ENCODE measurements around the gene CFTR.

The CFTR gene

GRCh38 chr7:117590191-117590590 is 110.4 kb downstream of the CFTR start:
- H3K4me1 ChIP-seq (ENCODE audit: control insufficient read depth in 1 of 2, insufficient read depth in 2 of 2, low read length in 2 of 2), result no peaks in the 10 kb centered on the region
- H3K27me3 ChIP-seq (ENCODE audit: low read depth, low read length), result no peaks in the 10 kb centered on the region
- no peaks in the 10 kb centered on the region for H3K36me3 ChIP-seq (ENCODE audit: control insufficient read depth in 1 of 2, insufficient read depth in 2 of 2, low read length in 2 of 2)
- no peaks in the 10 kb centered on the region for H3K9me3 ChIP-seq (ENCODE audit: control insufficient read depth in 1 of 2, low read length in 2 of 2)
- H3K4me3 ChIP-seq (ENCODE audit: low read depth in 1 of 2, low read length in 2 of 2), result no peak overlapping the region
- H3K27ac ChIP-seq (ENCODE audit: low read length), result no peak overlapping the region

DNA sequence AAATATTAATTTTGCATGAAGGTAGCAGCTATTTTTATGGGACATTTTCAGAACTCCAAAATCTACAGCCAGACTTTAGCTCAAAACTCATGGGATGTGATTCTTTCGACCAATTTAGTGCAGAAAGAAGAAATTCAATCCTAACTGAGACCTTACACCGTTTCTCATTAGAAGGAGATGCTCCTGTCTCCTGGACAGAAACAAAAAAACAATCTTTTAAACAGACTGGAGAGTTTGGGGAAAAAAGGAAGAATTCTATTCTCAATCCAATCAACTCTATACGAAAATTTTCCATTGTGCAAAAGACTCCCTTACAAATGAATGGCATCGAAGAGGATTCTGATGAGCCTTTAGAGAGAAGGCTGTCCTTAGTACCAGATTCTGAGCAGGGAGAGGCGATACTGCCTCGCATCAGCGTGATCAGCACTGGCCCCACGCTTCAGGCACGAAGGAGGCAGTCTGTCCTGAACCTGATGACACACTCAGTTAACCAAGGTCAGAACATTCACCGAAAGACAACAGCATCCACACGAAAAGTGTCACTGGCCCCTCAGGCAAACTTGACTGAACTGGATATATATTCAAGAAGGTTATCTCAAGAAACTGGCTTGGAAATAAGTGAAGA is 112.3 kb downstream of the CFTR start:
- H3K4me3 ChIP-seq (ENCODE audit: low read depth in 1 of 2, low read length in 2 of 2), result no peak overlapping the region
- H3K4me1 ChIP-seq (ENCODE audit: control insufficient read depth in 1 of 2, insufficient read depth in 2 of 2, low read length in 2 of 2), result no peaks in the 10 kb centered on the region
- H3K27me3 ChIP-seq (ENCODE audit: low read depth, low read length), result no peaks in the 10 kb centered on the region
- H3K36me3 ChIP-seq (ENCODE audit: control insufficient read depth in 1 of 2, insufficient read depth in 2 of 2, low read length in 2 of 2), result no peaks in the 10 kb centered on the region
- H3K27ac ChIP-seq (ENCODE audit: low read length), result no peak overlapping the region
- no peaks in the 10 kb centered on the region for H3K9me3 ChIP-seq (ENCODE audit: control insufficient read depth in 1 of 2, low read length in 2 of 2)

DNA sequence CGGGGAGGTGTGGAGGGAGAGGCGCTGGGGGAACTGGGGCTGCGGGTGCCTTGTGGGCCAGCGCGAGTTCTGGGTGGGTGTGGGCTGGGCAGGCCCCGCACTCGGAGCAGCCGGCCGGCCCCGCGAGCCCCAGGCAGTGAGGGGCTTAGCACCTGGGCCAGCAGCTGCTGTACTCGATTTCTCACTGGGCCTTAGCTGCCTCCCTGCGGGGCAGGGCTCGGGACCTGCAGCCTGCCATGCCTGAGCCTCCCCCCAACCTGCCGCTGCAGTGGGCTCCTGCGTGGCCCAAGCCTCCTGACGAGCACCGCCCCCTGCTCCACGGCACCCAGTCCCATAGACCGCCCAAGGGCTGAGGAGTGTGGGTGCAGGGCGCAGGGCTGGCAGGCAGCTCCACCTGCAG is 116.3 kb downstream of the CFTR start:
- H3K27me3 ChIP-seq (ENCODE audit: low read depth, low read length), result no peaks in the 10 kb centered on the region
- H3K4me3 ChIP-seq (ENCODE audit: low read depth in 1 of 2, low read length in 2 of 2), result no peak overlapping the region
- H3K4me1 ChIP-seq (ENCODE audit: control insufficient read depth in 1 of 2, insufficient read depth in 2 of 2, low read length in 2 of 2), result no peaks in the 10 kb centered on the region
- no peak overlapping the region for H3K27ac ChIP-seq (ENCODE audit: low read length)
- H3K9me3 ChIP-seq (ENCODE audit: control insufficient read depth in 1 of 2, low read length in 2 of 2), result no peaks in the 10 kb centered on the region
- no peaks in the 10 kb centered on the region for H3K36me3 ChIP-seq (ENCODE audit: control insufficient read depth in 1 of 2, insufficient read depth in 2 of 2, low read length in 2 of 2)

DNA sequence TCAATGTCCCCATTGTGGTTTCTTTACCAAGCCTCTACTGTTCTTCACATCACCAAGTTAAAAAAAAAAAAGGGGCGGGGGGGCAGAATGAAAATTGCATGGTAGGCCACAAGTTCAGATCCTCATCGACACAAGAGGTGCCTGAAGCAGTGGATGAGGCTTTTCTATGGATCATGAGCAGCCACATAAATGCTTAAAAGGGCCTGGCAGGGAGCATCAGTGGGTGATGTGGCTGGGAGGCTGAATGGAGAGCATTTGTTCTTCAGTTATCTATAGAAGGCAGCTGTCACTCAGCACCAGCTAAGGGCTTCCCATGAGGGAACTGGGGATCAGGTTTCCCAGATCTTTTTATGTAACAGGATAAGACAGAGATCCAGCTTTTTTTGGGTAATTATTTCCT is 117.9 kb downstream of the CFTR start:
- H3K9me3 ChIP-seq (ENCODE audit: control insufficient read depth in 1 of 2, low read length in 2 of 2), result no peaks in the 10 kb centered on the region
- H3K4me1 ChIP-seq (ENCODE audit: control insufficient read depth in 1 of 2, insufficient read depth in 2 of 2, low read length in 2 of 2), result no peaks in the 10 kb centered on the region
- no peak overlapping the region for H3K27ac ChIP-seq (ENCODE audit: low read length)
- no peaks in the 10 kb centered on the region for H3K27me3 ChIP-seq (ENCODE audit: low read depth, low read length)
- H3K36me3 ChIP-seq (ENCODE audit: control insufficient read depth in 1 of 2, insufficient read depth in 2 of 2, low read length in 2 of 2), result no peaks in the 10 kb centered on the region
- no peak overlapping the region for H3K4me3 ChIP-seq (ENCODE audit: low read depth in 1 of 2, low read length in 2 of 2)

- H3K4me1 ChIP-seq (ENCODE audit: control insufficient read depth in 1 of 2, insufficient read depth in 2 of 2, low read length in 2 of 2), result no peaks in the 10 kb centered on the region
- H3K27me3 ChIP-seq (ENCODE audit: low read depth, low read length), result no peaks in the 10 kb centered on the region
- no peaks in the 10 kb centered on the region for H3K36me3 ChIP-seq (ENCODE audit: control insufficient read depth in 1 of 2, insufficient read depth in 2 of 2, low read length in 2 of 2)
- no peaks in the 10 kb centered on the region for H3K9me3 ChIP-seq (ENCODE audit: control insufficient read depth in 1 of 2, low read length in 2 of 2)
- H3K27ac ChIP-seq (ENCODE audit: low read length), result no peak overlapping the region
- H3K4me3 ChIP-seq (ENCODE audit: low read depth in 1 of 2, low read length in 2 of 2), result no peak overlapping the region
Observed at GRCh38 chr7:117600911-117601310, 121.1 kb downstream of the CFTR start.

- Histone ChIP-seq H3K4me3 (ENCODE audit: low read depth in 1 of 2, low read length in 2 of 2) (no peak overlapping the region), H3K36me3 (ENCODE audit: control insufficient read depth in 1 of 2, insufficient read depth in 2 of 2, low read length in 2 of 2) (no peaks in the 10 kb centered on the region), H3K4me1 (ENCODE audit: control insufficient read depth in 1 of 2, insufficient read depth in 2 of 2, low read length in 2 of 2) (no peaks in the 10 kb centered on the region), H3K27me3 (ENCODE audit: low read depth, low read length) (no peaks in the 10 kb centered on the region), H3K27ac (ENCODE audit: low read length) (no peak overlapping the region), H3K9me3 (ENCODE audit: control insufficient read depth in 1 of 2, low read length in 2 of 2) (no peaks in the 10 kb centered on the region)
Observed at GRCh38 chr7:117603627-117604026, 123.8 kb downstream of the CFTR start.

DNA sequence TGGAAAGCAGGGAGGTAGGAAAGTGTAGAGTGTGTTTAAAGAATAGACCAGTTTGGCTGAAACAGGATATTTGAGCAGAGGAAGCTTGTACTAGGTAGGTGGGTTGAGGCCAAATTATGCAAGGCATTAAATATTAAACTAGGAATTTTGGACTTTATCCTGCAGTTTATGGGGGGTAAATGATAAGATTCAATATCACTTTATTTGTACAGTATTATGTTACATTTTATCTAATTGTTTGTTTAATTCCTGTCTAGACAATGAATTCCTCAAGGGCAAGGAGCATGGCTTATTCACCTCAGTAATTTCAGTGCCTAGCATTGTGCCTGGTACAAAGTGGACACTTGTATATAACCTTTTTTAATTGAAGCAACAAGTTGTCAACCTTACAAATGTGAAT is 125.9 kb downstream of the CFTR start:
- Histone ChIP-seq H3K4me1 (ENCODE audit: control insufficient read depth in 1 of 2, insufficient read depth in 2 of 2, low read length in 2 of 2) (no peaks in the 10 kb centered on the region), H3K36me3 (ENCODE audit: control insufficient read depth in 1 of 2, insufficient read depth in 2 of 2, low read length in 2 of 2) (no peaks in the 10 kb centered on the region), H3K27me3 (ENCODE audit: low read depth, low read length) (no peaks in the 10 kb centered on the region), H3K27ac (ENCODE audit: low read length) (no peak overlapping the region), H3K9me3 (ENCODE audit: control insufficient read depth in 1 of 2, low read length in 2 of 2) (no peaks in the 10 kb centered on the region), H3K4me3 (ENCODE audit: low read depth in 1 of 2, low read length in 2 of 2) (no peak overlapping the region)

GRCh38 chr7:117606132-117606531 is 126.3 kb downstream of the CFTR start:
- Histone ChIP-seq H3K27ac (ENCODE audit: low read length) (no peak overlapping the region), H3K4me3 (ENCODE audit: low read depth in 1 of 2, low read length in 2 of 2) (no peak overlapping the region), H3K36me3 (ENCODE audit: control insufficient read depth in 1 of 2, insufficient read depth in 2 of 2, low read length in 2 of 2) (no peaks in the 10 kb centered on the region), H3K27me3 (ENCODE audit: low read depth, low read length) (no peaks in the 10 kb centered on the region), H3K9me3 (ENCODE audit: control insufficient read depth in 1 of 2, low read length in 2 of 2) (no peaks in the 10 kb centered on the region), H3K4me1 (ENCODE audit: control insufficient read depth in 1 of 2, insufficient read depth in 2 of 2, low read length in 2 of 2) (no peaks in the 10 kb centered on the region)

DNA sequence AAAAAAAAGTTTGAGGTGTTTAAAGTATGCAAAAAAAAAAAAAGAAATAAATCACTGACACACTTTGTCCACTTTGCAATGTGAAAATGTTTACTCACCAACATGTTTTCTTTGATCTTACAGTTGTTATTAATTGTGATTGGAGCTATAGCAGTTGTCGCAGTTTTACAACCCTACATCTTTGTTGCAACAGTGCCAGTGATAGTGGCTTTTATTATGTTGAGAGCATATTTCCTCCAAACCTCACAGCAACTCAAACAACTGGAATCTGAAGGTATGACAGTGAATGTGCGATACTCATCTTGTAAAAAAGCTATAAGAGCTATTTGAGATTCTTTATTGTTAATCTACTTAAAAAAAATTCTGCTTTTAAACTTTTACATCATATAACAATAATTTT is 130.6 kb downstream of the CFTR start:
- Histone ChIP-seq H3K9me3 (ENCODE audit: control insufficient read depth in 1 of 2, low read length in 2 of 2) (no peaks in the 10 kb centered on the region), H3K27me3 (ENCODE audit: low read depth, low read length) (no peaks in the 10 kb centered on the region), H3K4me3 (ENCODE audit: low read depth in 1 of 2, low read length in 2 of 2) (no peak overlapping the region), H3K4me1 (ENCODE audit: control insufficient read depth in 1 of 2, insufficient read depth in 2 of 2, low read length in 2 of 2) (no peaks in the 10 kb centered on the region), H3K27ac (ENCODE audit: low read length) (no peak overlapping the region), H3K36me3 (ENCODE audit: control insufficient read depth in 1 of 2, insufficient read depth in 2 of 2, low read length in 2 of 2) (no peaks in the 10 kb centered on the region)

DNA sequence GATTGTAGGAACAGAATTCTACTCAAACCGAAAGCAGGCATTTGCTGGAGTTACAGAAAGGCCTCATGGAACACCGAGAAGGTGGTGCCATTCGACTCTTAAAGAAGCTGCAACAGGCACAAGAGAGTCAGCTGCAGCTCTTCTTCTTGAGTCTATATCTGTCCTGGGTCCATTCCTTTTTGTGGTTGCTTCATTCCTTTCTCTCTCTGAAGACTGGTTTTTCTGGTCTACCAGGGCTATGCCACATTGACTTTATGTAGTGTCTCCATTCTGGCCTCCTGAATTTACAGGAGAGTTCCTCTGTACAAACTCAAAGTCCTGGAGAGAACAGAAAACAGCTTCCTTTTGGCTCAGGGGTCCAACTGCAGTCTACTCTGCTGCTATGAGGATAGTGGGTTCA is 132.8 kb downstream of the CFTR start:
- H3K4me3 ChIP-seq (ENCODE audit: low read depth in 1 of 2, low read length in 2 of 2), result no peak overlapping the region
- no peaks in the 10 kb centered on the region for H3K36me3 ChIP-seq (ENCODE audit: control insufficient read depth in 1 of 2, insufficient read depth in 2 of 2, low read length in 2 of 2)
- H3K27ac ChIP-seq (ENCODE audit: low read length), result no peak overlapping the region
- H3K27me3 ChIP-seq (ENCODE audit: low read depth, low read length), result no peaks in the 10 kb centered on the region
- peaks cover 0 to 4% of the 10 kb centered on the region in 2 donors for H3K4me1 ChIP-seq (ENCODE audit: control insufficient read depth in 1 of 2, insufficient read depth in 2 of 2, low read length in 2 of 2)
- no peaks in the 10 kb centered on the region for H3K9me3 ChIP-seq (ENCODE audit: control insufficient read depth in 1 of 2, low read length in 2 of 2)

DNA sequence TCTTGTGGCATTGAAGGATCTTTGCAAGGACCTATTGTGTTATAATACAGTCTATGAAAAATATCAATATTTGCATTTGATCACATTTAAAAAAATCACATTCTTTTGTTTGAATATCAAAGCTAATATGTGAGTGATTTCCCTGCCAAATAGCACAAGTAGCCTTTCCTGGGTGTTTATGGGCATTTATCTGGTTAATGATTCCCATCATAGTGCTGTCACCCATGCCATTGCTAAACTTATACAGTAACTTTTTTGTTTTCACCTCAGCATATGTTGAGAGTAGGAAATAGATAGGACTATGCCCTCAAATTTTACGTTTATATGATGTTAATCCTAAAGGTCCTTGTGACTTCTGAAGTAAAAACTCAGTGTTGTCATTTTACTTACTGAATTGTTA is 136.9 kb downstream of the CFTR start:
- Histone ChIP-seq H3K4me3 (ENCODE audit: low read depth in 1 of 2, low read length in 2 of 2) (no peak overlapping the region), H3K4me1 (ENCODE audit: control insufficient read depth in 1 of 2, insufficient read depth in 2 of 2, low read length in 2 of 2) (peaks cover 0 to 4% of the 10 kb centered on the region in 2 donors), H3K36me3 (ENCODE audit: control insufficient read depth in 1 of 2, insufficient read depth in 2 of 2, low read length in 2 of 2) (no peaks in the 10 kb centered on the region), H3K27ac (ENCODE audit: low read length) (no peak overlapping the region), H3K9me3 (ENCODE audit: control insufficient read depth in 1 of 2, low read length in 2 of 2) (no peaks in the 10 kb centered on the region), H3K27me3 (ENCODE audit: low read depth, low read length) (no peaks in the 10 kb centered on the region)

GRCh38 chr7:117619681-117620080 is 139.9 kb downstream of the CFTR start:
- Histone ChIP-seq H3K36me3 (ENCODE audit: control insufficient read depth in 1 of 2, insufficient read depth in 2 of 2, low read length in 2 of 2) (no peaks in the 10 kb centered on the region), H3K4me1 (ENCODE audit: control insufficient read depth in 1 of 2, insufficient read depth in 2 of 2, low read length in 2 of 2) (peaks cover 0 to 4% of the 10 kb centered on the region in 2 donors), H3K4me3 (ENCODE audit: low read depth in 1 of 2, low read length in 2 of 2) (no peak overlapping the region), H3K27me3 (ENCODE audit: low read depth, low read length) (no peaks in the 10 kb centered on the region), H3K9me3 (ENCODE audit: control insufficient read depth in 1 of 2, low read length in 2 of 2) (no peaks in the 10 kb centered on the region), H3K27ac (ENCODE audit: low read length) (no peak overlapping the region)
